Aorta (tissue), 5 donors: ENCODE measurements around the gene LUC7L2. TPM values are rescaled to one million over a fixed set of nuclear protein-coding genes. Genes with fewer than 3 reads are reported as not detected.
"Not testable (repeated sequence)": the region's sequence is repeated elsewhere in the genome, so short reads cannot be mapped to it uniquely, and the experiment has no call there.

Experiments used
- ATAC-seq: fragments of 200-7000 bp; cut with Tn5 transposase; one replicate; pipeline ENCODE4 v1.9.1; 2022; ENCODE audit warnings: moderate library complexity; ENCODE audit not compliant: low FRiP score
- DNase-seq, 2 donors: peaks; one replicate each; pipeline ENCODE4 v3.0.0-alpha.2; 2020
- H3K27ac ChIP-seq, 2 donors: one replicate each; pipeline ENCODE4 v1.5.1; 2013; ENCODE audit warnings: low read length in 2 of 2, mild to moderate bottlenecking in 2 of 2, moderate library complexity in 2 of 2, control low read depth in 1 of 2, inconsistent platforms in 1 of 2, low read depth in 1 of 2
- H3K27me3 ChIP-seq, 2 donors: one replicate each; pipeline ENCODE4 v1.6.1; 2013; ENCODE audit warnings: control low read depth in 1 of 2, low read length in 1 of 2, mild to moderate bottlenecking in 1 of 2, moderate library complexity in 1 of 2; ENCODE audit not compliant: insufficient read depth in 2 of 2, control insufficient read depth in 1 of 2
- H3K36me3 ChIP-seq, 2 donors: one replicate each; pipeline ENCODE4 v1.6.1; 2013; ENCODE audit warnings: control low read depth in 1 of 2, low read length in 1 of 2, mild to moderate bottlenecking in 1 of 2; ENCODE audit not compliant: insufficient read depth in 2 of 2, control insufficient read depth in 1 of 2
- H3K4me1 ChIP-seq, 2 donors: one replicate each; pipeline ENCODE4 v1.6.1; 2013; ENCODE audit warnings: low read length in 2 of 2, control low read depth in 1 of 2, mild to moderate bottlenecking in 1 of 2, moderate library complexity in 1 of 2; ENCODE audit not compliant: insufficient read depth in 2 of 2, control insufficient read depth in 1 of 2
- H3K4me3 ChIP-seq, 2 donors: one replicate each; pipeline ENCODE4 v1.5.1; 2013; ENCODE audit warnings: low read length in 2 of 2, control low read depth in 1 of 2, mild to moderate bottlenecking in 1 of 2
- H3K9me3 ChIP-seq: one replicate; pipeline ENCODE4 v1.6.1; 2013; ENCODE audit warnings: mild to moderate bottlenecking, low read length; ENCODE audit not compliant: control insufficient read depth
- WGBS, 2 donors: extraction: QIAGEN DNeasy Blood & Tissue Kit; methylation state at CpG; one replicate each; pipeline ENCODE4 v1.1.7; 2013; 5-methylcytosine and 5-hydroxymethylcytosine counted together
- intact Hi-C, 2 donors: fragments of 100-400 bp; cut with DNase I; formaldehyde crosslinking; loops; one replicate each; pipeline versions ENCODE4 v1.14.2 to v1.15.0; 2022
- polyA plus RNA-seq, 2 donors: library from polyadenylated mRNA; stranded (reverse); fragments of 200-250 nt; gene quantifications; one replicate each; pipeline ENCODE4 v1.2.3, GENCODE V29; 2013
- total RNA-seq, 2 donors: library from RNA; stranded (reverse); fragmentation: NEBNext Ultra II Directional; extraction: Animal tissue kit (Norgen Biotek cat#: 25700); gene quantifications; one replicate each; pipeline ENCODE4 v1.2.1, GENCODE V29; 2021
- donor health status: healthy with polysubstance abuse.
- donor health status: Bipolar disorder and iron deficiency.
- donor health status: DM: no; HTN: no; CAD: no.
- donor health status: DM: no; HTN: no; CAD: no.
- donor health status: DM: yes; HTN: yes; CAD: no.

Gene LUC7L2
- total and polyA plus RNA-seq, 4 donors = 37.4 to 121 (median 91.3) TPM

- Histone ChIP-seq H3K36me3 (peaks cover 7 to 9% of the 10 kb centered on the region in 2 donors), H3K27ac (no peak overlapping the region), H3K4me1 (no peaks in the 10 kb centered on the region), H3K27me3 (no peaks in the 10 kb centered on the region), H3K9me3 (no peaks in the 10 kb centered on the region), H3K4me3 (no peak overlapping the region)
- intact Hi-C loops = no loop called here
- ATAC-seq (no peak), DNase-seq (no peak)
- WGBS, 2 donors = 86 to 88% methylated on average over 4 of the region's 4 CpGs
Measured at GRCh38 chr7:139423091-139423490, 63.4 kb downstream of the LUC7L2 start.

GRCh38 chr7:139424004-139424403 lies 64.3 kb downstream of the LUC7L2 start:
- ATAC-seq (no peak), DNase-seq (no peak)
- no peaks in the 10 kb centered on the region for H3K9me3 ChIP-seq
- 73 to 83% methylated on average over 4 of the region's 4 CpGs for WGBS, 2 donors
- H3K36me3 ChIP-seq = peaks cover 7% of the 10 kb centered on the region in 2 donors
- H3K27ac ChIP-seq = no peak overlapping the region
- intact Hi-C loops = no loop called here
- no peaks in the 10 kb centered on the region for H3K27me3 ChIP-seq
- no peaks in the 10 kb centered on the region for H3K4me1 ChIP-seq
- no peak overlapping the region for H3K4me3 ChIP-seq

- DNase-seq, H3K4me3 ChIP-seq, H3K27ac ChIP-seq, H3K27me3 ChIP-seq, intact Hi-C loops, ATAC-seq, H3K4me1 ChIP-seq, H3K36me3 ChIP-seq, H3K9me3 ChIP-seq: not testable (repeated sequence)
- WGBS, 2 donors = 86 to 91% methylated on average over 9 to 10 of the region's 10 CpGs
Measured at GRCh38 chr7:139425701-139426100, 66.0 kb downstream of the LUC7L2 start.

DNA sequence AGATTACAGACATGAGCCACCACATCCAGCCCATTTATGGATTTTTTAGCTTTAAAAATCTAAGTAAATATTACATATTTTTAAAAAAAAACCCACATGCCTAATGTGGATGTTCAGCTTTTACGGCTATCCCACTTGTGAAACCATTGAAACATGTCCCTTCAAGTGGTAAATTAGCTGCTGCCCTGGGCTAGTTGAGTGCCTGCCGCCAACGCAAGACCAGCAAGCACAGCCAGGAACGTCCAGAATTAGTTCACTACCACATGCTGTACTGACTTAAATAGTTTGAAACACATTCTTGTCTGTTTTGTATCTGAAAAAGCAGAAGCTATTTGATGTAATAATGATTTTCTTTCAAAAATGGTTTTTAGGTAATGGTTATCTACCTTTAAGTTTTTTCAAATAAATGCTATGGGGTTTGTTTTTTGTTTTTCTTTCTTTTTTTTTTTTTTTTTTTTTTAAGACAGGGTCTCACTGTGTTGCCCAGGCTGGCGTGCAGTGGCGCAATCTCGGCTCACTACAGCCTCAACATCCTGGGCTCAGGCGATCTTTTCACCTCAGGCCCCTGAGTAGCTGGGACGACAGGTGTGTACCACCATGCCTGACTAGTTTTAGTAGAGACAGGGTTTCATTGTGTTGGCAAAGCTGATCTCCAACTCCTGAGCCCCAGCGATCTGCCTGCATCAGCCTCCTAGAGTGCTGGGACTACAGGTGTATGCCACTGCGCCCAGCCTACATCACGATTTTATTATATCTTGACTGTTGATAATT lies 66.7 kb downstream of the LUC7L2 start:
- H3K4me1 ChIP-seq = peaks cover 0 to 2% of the 10 kb centered on the region in 2 donors
- intact Hi-C loops = no loop called here
- no peak overlapping the region for H3K27ac ChIP-seq
- H3K27me3 ChIP-seq = no peaks in the 10 kb centered on the region
- DNase-seq (no peak), ATAC-seq (no peak)
- no peaks in the 10 kb centered on the region for H3K9me3 ChIP-seq
- H3K36me3 ChIP-seq = peaks cover 7% of the 10 kb centered on the region in 2 donors
- H3K4me3 ChIP-seq = no peak overlapping the region
- 77 to 78% methylated on average over 12 of the region's 12 CpGs for WGBS, 2 donors

- Histone ChIP-seq H3K27me3 (no peaks in the 10 kb centered on the region), H3K9me3 (no peaks in the 10 kb centered on the region), H3K36me3 (peaks cover 6 to 7% of the 10 kb centered on the region in 2 donors), H3K27ac (no peak overlapping the region), H3K4me3 (no peak overlapping the region), H3K4me1 (peaks cover 0 to 6% of the 10 kb centered on the region in 2 donors)
- ATAC-seq = no peak
- no peak for DNase-seq
- intact Hi-C loops = no loop called here
- 81 to 82% methylated on average over 1 of the region's 1 CpG for WGBS, 2 donors
Measured at GRCh38 chr7:139427029-139427420, 67.3 kb downstream of the LUC7L2 start.

DNA sequence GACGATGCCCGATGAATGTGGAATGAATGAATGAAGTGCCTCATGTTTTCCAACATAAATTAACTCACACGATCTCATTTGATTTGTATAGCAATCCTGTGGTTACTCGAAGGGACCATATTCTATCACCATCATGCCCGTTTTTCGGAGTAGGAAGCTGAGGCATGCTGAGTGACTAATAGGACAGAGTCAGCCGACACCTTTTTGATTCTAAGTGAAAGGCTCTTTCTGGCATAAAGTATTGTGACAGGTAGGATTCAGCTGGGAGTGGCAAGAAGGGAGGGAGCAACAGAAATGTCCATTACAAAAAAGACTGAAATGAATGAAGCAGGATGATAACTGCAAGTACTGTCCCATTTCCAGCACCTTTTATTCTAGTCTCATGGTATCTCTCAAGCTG lies 68.1 kb downstream of the LUC7L2 start:
- WGBS, 2 donors = 82 to 86% methylated on average over 7 of the region's 7 CpGs
- Histone ChIP-seq H3K27ac (no peak overlapping the region), H3K4me3 (no peak overlapping the region), H3K9me3 (no peaks in the 10 kb centered on the region), H3K27me3 (no peaks in the 10 kb centered on the region), H3K4me1 (peaks cover 0 to 7% of the 10 kb centered on the region in 2 donors), H3K36me3 (peaks cover under 1 to 3% of the 10 kb centered on the region in 2 donors)
- no peak for ATAC-seq
- DNase-seq = no peak
- intact Hi-C loops = no loop called here

GRCh38 chr7:139429735-139430134 lies 70.0 kb downstream of the LUC7L2 start:
- not testable (repeated sequence) for H3K27me3 ChIP-seq, H3K27ac ChIP-seq, DNase-seq, H3K36me3 ChIP-seq, ATAC-seq, H3K4me3 ChIP-seq, H3K9me3 ChIP-seq
- 92 to 93% methylated on average over 14 of the region's 14 CpGs for WGBS, 2 donors
- intact Hi-C loops = loop anchor here in 1 of 2 donors (5.0 kb wide), 1 partner anchor 67 kb away; no protein-coding TSS in a partner anchor
- peaks cover 0 to 12% of the 10 kb centered on the region in 2 donors for H3K4me1 ChIP-seq

DNA sequence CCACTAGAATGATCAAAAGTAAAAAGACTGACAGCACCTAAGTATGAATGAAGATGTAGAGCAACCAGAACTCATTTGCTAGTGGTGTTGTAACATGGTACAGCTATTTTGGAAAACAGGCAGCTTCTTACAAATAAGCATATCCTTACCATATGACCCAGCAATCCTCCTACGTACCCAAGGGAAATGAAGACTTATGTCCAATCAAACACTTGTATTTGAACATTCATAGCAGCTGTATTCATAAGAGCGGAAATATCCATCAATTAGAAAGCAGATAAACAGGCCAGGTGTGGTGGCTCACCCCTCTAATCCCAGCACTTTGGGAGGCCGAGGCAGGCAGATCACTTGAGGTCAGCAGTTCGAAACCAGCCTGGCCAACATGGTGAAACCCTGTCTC lies 70.7 kb downstream of the LUC7L2 start:
- WGBS, 2 donors = 87 to 89% methylated on average over 4 of the region's 4 CpGs
- H3K4me3 ChIP-seq = no peak overlapping the region
- DNase-seq (no peak), ATAC-seq (no peak)
- H3K4me1 ChIP-seq = peaks cover 0 to 12% of the 10 kb centered on the region in 2 donors
- intact Hi-C loops = loop anchor here in 1 of 2 donors (5.0 kb wide), 1 partner anchor 68 kb away; no protein-coding TSS in a partner anchor
- H3K9me3 ChIP-seq = no peaks in the 10 kb centered on the region
- no peak overlapping the region for H3K27ac ChIP-seq
- H3K27me3 ChIP-seq = no peaks in the 10 kb centered on the region
- no peaks in the 10 kb centered on the region for H3K36me3 ChIP-seq

- ATAC-seq = peak; percentile 39
- no peak for DNase-seq
- no peaks in the 10 kb centered on the region for H3K36me3 ChIP-seq
- peak overlapping the region in 1 of 2 donors; percentile 60 for H3K27ac ChIP-seq
- intact Hi-C loops = loop anchor here in 1 of 2 donors (5.0 kb wide), 1 partner anchor 69 kb away; no protein-coding TSS in a partner anchor
- H3K9me3 ChIP-seq = no peaks in the 10 kb centered on the region
- H3K4me1 ChIP-seq = peaks cover 0 to 12% of the 10 kb centered on the region in 2 donors
- no peaks in the 10 kb centered on the region for H3K27me3 ChIP-seq
- 4 to 7% methylated on average over 2 of the region's 2 CpGs for WGBS, 2 donors
- H3K4me3 ChIP-seq = no peak overlapping the region
Measured at GRCh38 chr7:139431010-139431409, 71.3 kb downstream of the LUC7L2 start.
